Measurements from ENCODE around the gene FBXW9. TPM values are rescaled to one million over a fixed set of nuclear protein-coding genes. Genes with fewer than 3 reads are reported as not detected.

The FBXW9 gene
- total and polyA plus RNA-seq, 9 donors = 3.9 to 5.7 (median 4.6) TPM

- Histone ChIP-seq H3K27me3 (ENCODE audit: control insufficient read depth, insufficient read depth, low read length) (no peaks in the 10 kb centered on the region), H3K4me1 (ENCODE audit: control insufficient read depth, insufficient read depth, low read length) (peaks cover 6% of the 10 kb centered on the region), H3K4me3 (ENCODE audit: low read length) (no peak overlapping the region), H3K36me3 (ENCODE audit: control insufficient read depth, insufficient read depth, low read length) (peaks cover 58% of the 10 kb centered on the region), H3K27ac (ENCODE audit: low read length) (no peak overlapping the region), H3K9me3 (replicated peaks; ENCODE audit: control insufficient read depth, low read depth, low read length) (no peaks in the 10 kb centered on the region)
- over 99% methylated on average over 8 of the region's 12 CpGs for WGBS (ENCODE audit: insufficient coverage)
- no peak for DNase-seq
Measured at GRCh38 chr19:12660980-12661379, 35.5 kb downstream of the FBXW9 start.

DNA sequence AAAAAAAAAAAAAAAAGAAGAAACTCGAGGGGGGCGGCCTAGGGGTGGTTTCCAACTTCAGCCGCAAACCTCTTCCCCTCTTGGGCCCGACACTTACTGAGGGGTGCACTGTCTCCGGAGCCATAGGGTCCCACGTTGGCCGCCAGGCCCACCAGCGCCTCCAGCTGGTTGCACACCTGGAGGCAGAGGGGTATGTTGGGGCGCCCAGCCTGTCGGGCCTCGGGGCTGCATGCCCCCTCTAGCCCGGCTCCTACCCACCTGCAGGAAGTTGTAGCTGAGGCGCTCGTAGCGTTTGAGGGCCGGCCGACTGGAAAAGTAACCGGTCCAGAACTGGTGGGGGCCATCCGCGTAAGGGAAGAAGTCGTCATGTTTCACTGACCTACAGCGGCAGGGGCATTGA, 38.5 kb downstream of the FBXW9 start:
- Histone ChIP-seq H3K4me3 (ENCODE audit: low read length) (no peak overlapping the region), H3K27me3 (ENCODE audit: control insufficient read depth, insufficient read depth, low read length) (no peaks in the 10 kb centered on the region), H3K36me3 (ENCODE audit: control insufficient read depth, insufficient read depth, low read length) (peaks cover 48% of the 10 kb centered on the region), H3K27ac (ENCODE audit: low read length) (no peak overlapping the region), H3K9me3 (replicated peaks; ENCODE audit: control insufficient read depth, low read depth, low read length) (no peaks in the 10 kb centered on the region), H3K4me1 (ENCODE audit: control insufficient read depth, insufficient read depth, low read length) (no peaks in the 10 kb centered on the region)
- WGBS (ENCODE audit: insufficient coverage) = 93% methylated on average over 15 of the region's 22 CpGs
- no peak for DNase-seq

DNA sequence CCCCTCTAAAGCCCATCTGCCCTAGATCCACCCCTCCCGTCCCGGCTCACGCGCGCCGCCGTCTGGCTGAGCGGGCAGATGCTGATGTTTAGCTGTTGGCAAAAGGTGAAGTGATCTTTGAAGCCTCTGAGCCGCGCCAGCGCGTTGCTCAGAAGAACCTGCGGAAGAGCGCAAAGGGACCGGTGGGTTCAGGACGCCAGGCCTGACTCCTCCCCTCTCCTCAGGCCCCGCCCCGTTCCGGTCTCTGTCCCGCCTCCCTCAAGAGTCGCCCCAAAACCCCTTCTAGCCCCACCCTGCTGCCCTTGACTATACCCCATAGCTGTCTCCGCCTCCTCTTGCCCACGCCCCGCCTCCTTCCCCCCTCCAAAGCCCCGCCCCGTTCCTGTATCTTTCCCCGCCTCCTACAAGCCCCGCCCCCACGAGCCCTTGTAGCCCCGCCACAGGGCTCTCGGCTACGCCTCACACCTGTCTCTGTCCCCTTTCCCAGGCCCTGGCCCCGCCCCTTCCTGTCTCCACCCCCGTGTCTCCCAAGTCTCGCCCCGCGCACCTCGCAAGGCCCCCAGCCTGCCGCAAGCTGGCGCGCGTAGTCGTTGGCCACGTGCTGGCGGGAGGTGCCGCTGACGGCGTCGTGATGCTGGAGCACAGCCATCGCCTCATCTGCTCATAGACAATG, 39.4 kb downstream of the FBXW9 start:
- Histone ChIP-seq H3K4me3 (ENCODE audit: low read length) (no peak overlapping the region), H3K27ac (ENCODE audit: low read length) (no peak overlapping the region), H3K27me3 (ENCODE audit: control insufficient read depth, insufficient read depth, low read length) (no peaks in the 10 kb centered on the region), H3K4me1 (ENCODE audit: control insufficient read depth, insufficient read depth, low read length) (no peaks in the 10 kb centered on the region), H3K9me3 (replicated peaks; ENCODE audit: control insufficient read depth, low read depth, low read length) (no peaks in the 10 kb centered on the region), H3K36me3 (ENCODE audit: control insufficient read depth, insufficient read depth, low read length) (peaks cover 43% of the 10 kb centered on the region)
- 62% methylated on average over 25 of the region's 50 CpGs for WGBS (ENCODE audit: insufficient coverage)
- no peak for DNase-seq

- DNase-seq = no peak
- no peaks in the 10 kb centered on the region for H3K4me1 ChIP-seq (ENCODE audit: control insufficient read depth, insufficient read depth, low read length)
- H3K36me3 ChIP-seq (ENCODE audit: control insufficient read depth, insufficient read depth, low read length) = peaks cover 32% of the 10 kb centered on the region
- no peaks in the 10 kb centered on the region for H3K27me3 ChIP-seq (ENCODE audit: control insufficient read depth, insufficient read depth, low read length)
- H3K27ac ChIP-seq (ENCODE audit: low read length) = no peak overlapping the region
- H3K4me3 ChIP-seq (ENCODE audit: low read length) = no peak overlapping the region
- 93% methylated on average over 7 of the region's 8 CpGs for WGBS (ENCODE audit: insufficient coverage)
- no peaks in the 10 kb centered on the region for H3K9me3 ChIP-seq (replicated peaks; ENCODE audit: control insufficient read depth, low read depth, low read length)
Measured at GRCh38 chr19:12655546-12655945, 40.9 kb downstream of the FBXW9 start.

DNA sequence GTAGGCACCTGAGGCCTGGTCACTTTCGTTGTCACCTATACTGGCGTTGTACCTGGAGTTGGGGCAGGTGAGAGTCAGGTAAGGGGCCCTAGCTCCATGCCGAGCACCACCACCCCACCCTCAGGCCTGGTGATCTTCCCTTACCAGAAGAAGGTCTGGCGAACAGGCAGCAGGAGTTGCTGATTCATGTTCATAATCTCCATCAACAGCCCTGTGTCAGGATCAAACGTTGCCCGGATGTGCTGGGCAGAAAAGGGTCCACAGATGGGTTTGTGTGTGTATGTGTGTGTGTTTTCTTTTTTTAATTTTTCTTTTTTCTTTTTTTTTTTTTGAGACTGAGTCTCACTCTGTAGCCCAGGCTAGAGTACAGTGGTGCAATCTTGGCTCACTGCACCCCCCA, 44.2 kb downstream of the FBXW9 start:
- 100% methylated on average over 1 of the region's 6 CpGs for WGBS (ENCODE audit: insufficient coverage)
- Histone ChIP-seq H3K27ac (ENCODE audit: low read length) (no peak overlapping the region), H3K9me3 (replicated peaks; ENCODE audit: control insufficient read depth, low read depth, low read length) (no peaks in the 10 kb centered on the region), H3K36me3 (ENCODE audit: control insufficient read depth, insufficient read depth, low read length) (peaks cover 24% of the 10 kb centered on the region), H3K4me1 (ENCODE audit: control insufficient read depth, insufficient read depth, low read length) (peaks cover 13% of the 10 kb centered on the region), H3K27me3 (ENCODE audit: control insufficient read depth, insufficient read depth, low read length) (peaks cover 6% of the 10 kb centered on the region), H3K4me3 (ENCODE audit: low read length) (no peak overlapping the region)
- no peak for DNase-seq

DNA sequence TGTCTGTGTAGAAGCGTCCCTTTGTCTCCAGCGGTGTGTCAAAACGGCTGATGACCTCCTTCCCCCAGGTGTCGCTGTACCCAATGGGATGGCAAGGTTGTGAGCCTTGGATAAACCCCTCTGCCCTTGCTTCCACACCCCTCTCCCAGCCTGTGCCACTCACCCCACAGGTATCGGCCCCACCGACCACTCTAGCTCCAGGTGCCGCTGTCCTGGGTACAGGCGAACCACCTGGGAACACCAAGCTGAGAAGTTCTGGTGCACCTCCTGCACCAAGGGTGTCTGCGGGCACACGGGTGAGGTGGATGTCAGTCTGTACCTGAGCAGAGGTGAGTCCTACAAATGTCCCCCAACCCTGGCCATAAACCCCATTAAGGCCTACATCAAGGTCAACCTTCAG, 46.5 kb downstream of the FBXW9 start:
- DNase-seq = no peak
- Histone ChIP-seq H3K4me3 (ENCODE audit: low read length) (no peak overlapping the region), H3K4me1 (ENCODE audit: control insufficient read depth, insufficient read depth, low read length) (peaks cover 13% of the 10 kb centered on the region), H3K27ac (ENCODE audit: low read length) (no peak overlapping the region), H3K27me3 (ENCODE audit: control insufficient read depth, insufficient read depth, low read length) (peaks cover 6% of the 10 kb centered on the region), H3K36me3 (ENCODE audit: control insufficient read depth, insufficient read depth, low read length) (peaks cover 3% of the 10 kb centered on the region), H3K9me3 (replicated peaks; ENCODE audit: control insufficient read depth, low read depth, low read length) (no peaks in the 10 kb centered on the region)
- 89% methylated on average over 7 of the region's 10 CpGs for WGBS (ENCODE audit: insufficient coverage)

GRCh38 chr19:12648088-12648487, 48.3 kb downstream of the FBXW9 start:
- Histone ChIP-seq H3K4me3 (ENCODE audit: low read length) (peak overlapping the region; percentile 0), H3K4me1 (ENCODE audit: control insufficient read depth, insufficient read depth, low read length) (peaks cover 13% of the 10 kb centered on the region), H3K36me3 (ENCODE audit: control insufficient read depth, insufficient read depth, low read length) (no peaks in the 10 kb centered on the region), H3K27me3 (ENCODE audit: control insufficient read depth, insufficient read depth, low read length) (peaks cover 6% of the 10 kb centered on the region), H3K9me3 (replicated peaks; ENCODE audit: control insufficient read depth, low read depth, low read length) (no peaks in the 10 kb centered on the region), H3K27ac (ENCODE audit: low read length) (no peak overlapping the region)
- DNase-seq = no peak
- 7% methylated on average over 29 of the region's 29 CpGs for WGBS (ENCODE audit: insufficient coverage)

DNA sequence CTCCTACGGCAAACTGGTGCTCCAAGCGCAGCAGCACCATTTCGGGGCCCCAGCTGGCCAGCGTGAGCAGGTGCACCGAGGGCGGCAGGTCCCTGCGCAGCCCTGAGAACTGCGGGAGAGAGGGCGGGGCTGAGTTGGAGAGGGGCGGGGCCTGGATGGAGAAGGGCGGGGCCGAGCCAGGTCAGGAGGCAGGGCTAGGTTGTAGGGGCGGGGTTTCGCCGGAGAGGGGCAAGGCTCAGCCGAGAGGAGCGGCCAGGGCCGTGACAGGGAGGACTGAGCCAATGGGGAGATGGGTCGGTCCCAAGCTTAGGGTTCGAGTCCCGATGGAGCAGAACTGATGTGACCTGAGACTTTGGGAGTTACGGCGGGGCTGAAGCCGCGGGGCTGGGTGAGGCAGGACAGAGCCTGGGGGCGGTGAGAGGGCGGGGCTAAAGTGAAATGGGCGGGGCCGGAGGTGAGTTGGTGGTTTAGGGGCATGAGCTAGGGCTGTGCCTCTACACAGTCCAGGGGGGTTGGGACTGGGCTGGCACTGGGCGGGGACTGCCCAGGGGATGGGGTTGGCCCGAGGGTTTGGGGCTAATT, 48.9 kb downstream of the FBXW9 start:
- no peak for DNase-seq
- Histone ChIP-seq H3K27ac (ENCODE audit: low read length) (no peak overlapping the region), H3K9me3 (replicated peaks; ENCODE audit: control insufficient read depth, low read depth, low read length) (no peaks in the 10 kb centered on the region), H3K4me1 (ENCODE audit: control insufficient read depth, insufficient read depth, low read length) (peaks cover 13% of the 10 kb centered on the region), H3K4me3 (ENCODE audit: low read length) (no peak overlapping the region), H3K36me3 (ENCODE audit: control insufficient read depth, insufficient read depth, low read length) (no peaks in the 10 kb centered on the region), H3K27me3 (ENCODE audit: control insufficient read depth, insufficient read depth, low read length) (peaks cover 6% of the 10 kb centered on the region)
- 5% methylated on average over 30 of the region's 31 CpGs for WGBS (ENCODE audit: insufficient coverage)

GRCh38 chr19:12647047-12647446, 49.4 kb downstream of the FBXW9 start:
- DNase-seq = no peak
- Histone ChIP-seq H3K36me3 (ENCODE audit: control insufficient read depth, insufficient read depth, low read length) (no peaks in the 10 kb centered on the region), H3K27me3 (ENCODE audit: control insufficient read depth, insufficient read depth, low read length) (peaks cover 6% of the 10 kb centered on the region), H3K4me1 (ENCODE audit: control insufficient read depth, insufficient read depth, low read length) (peaks cover 13% of the 10 kb centered on the region), H3K27ac (ENCODE audit: low read length) (no peak overlapping the region), H3K4me3 (ENCODE audit: low read length) (no peak overlapping the region), H3K9me3 (replicated peaks; ENCODE audit: control insufficient read depth, low read depth, low read length) (no peaks in the 10 kb centered on the region)
- WGBS (ENCODE audit: insufficient coverage) = 69% methylated on average over 5 of the region's 8 CpGs

GRCh38 chr19:12646551-12646950, 49.9 kb downstream of the FBXW9 start:
- H3K27me3 ChIP-seq (ENCODE audit: control insufficient read depth, insufficient read depth, low read length) = peaks cover 6% of the 10 kb centered on the region
- H3K27ac ChIP-seq (ENCODE audit: low read length) = no peak overlapping the region
- H3K4me3 ChIP-seq (ENCODE audit: low read length) = no peak overlapping the region
- WGBS (ENCODE audit: insufficient coverage) = 77% methylated on average over 6 of the region's 10 CpGs
- DNase-seq = no peak
- H3K9me3 ChIP-seq (replicated peaks; ENCODE audit: control insufficient read depth, low read depth, low read length) = no peaks in the 10 kb centered on the region
- H3K4me1 ChIP-seq (ENCODE audit: control insufficient read depth, insufficient read depth, low read length) = peaks cover 13% of the 10 kb centered on the region
- no peaks in the 10 kb centered on the region for H3K36me3 ChIP-seq (ENCODE audit: control insufficient read depth, insufficient read depth, low read length)

All from muscle of leg (tissue), 11 donors.